HCT116 (cell line): Measurements from ENCODE around the gene KCTD10. TPM values are rescaled to one million over a fixed set of nuclear protein-coding genes. Genes with fewer than 3 reads are reported as not detected.

ENCODE experiments used
- ATAC-seq: fragments of 200-7000 bp; cut with Tn5 transposase; 2 replicates; pipeline ENCODE4 v1.9.1; 2020; ENCODE audit warnings: mild to moderate bottlenecking, moderate library complexity
- BruUV-seq: library from RNA; stranded (reverse); fragments of 400-500 nt; replicated peaks from 2 replicates; lab custom pipeline; 2021; lab: Mats Ljungman, UMichigan
- CTCF ChIA-PET: fragments of 300-600 bp; sonication (Branson Sonifier 250); formaldehyde crosslinking; loops from one replicate; lab custom pipeline; 2021; ENCODE audit warnings: antibody characterized with exemption; lab: Charles Lee
- POLR2A ChIA-PET: fragments of 300-600, 350-600 bp; sonication (Branson Sonifier 250); formaldehyde crosslinking; loops from one replicate; lab custom pipeline; 2021; ENCODE audit warnings: antibody characterized with exemption; lab: Charles Lee
- RAD21 ChIA-PET, 2 experiments: fragments of 300-600 bp; sonication (Branson Sonifier 250); formaldehyde crosslinking; loops; one replicate each; lab custom pipeline; 2023; ENCODE audit warnings: low total read pairs in 2 of 2; ENCODE audit not compliant: uncharacterized antibody in 2 of 2, unreplicated experiment in 2 of 2, low non-redundant PET in 1 of 2; lab: Charles Lee
- DNase-seq: peaks from one replicate; pipeline ENCODE4 v3.0.0-alpha.2; 2010; ENCODE audit warnings: low read depth, low spot score
- H2AFZ ChIP-seq: fragments of 200-600 bp; shearing (Covaris generic), sonication (generic); 2 replicates; pipeline ENCODE4 v1.6.1; 2017; ENCODE audit warnings: low read depth, mixed run types, mixed read lengths, antibody characterized with exemption, low read length; ENCODE audit not compliant: poor library complexity, severe bottlenecking
- H3K27ac ChIP-seq: 2 replicates; pipeline ENCODE4 v1.5.1; 2012; ENCODE audit warnings: low read depth, low read length
- H3K27me3 ChIP-seq: fragments of 200-600 bp; sonication (generic); 2 replicates; pipeline ENCODE4 v1.6.1; 2016; ENCODE audit warnings: mixed run types, low read length, mixed read lengths; ENCODE audit not compliant: insufficient read depth
- H3K36me3 ChIP-seq, 2 experiments: fragments of 200-500 bp in 1 of 2; fragments of 200-600 bp in 1 of 2; sonication (Bioruptor generic) in 1 of 2; sonication (generic) in 1 of 2; 2 replicates each; pipeline versions ENCODE4 v1.5.1 to v1.6.1; 2014 to 2016; ENCODE audit warnings: low read length in 2 of 2, inconsistent platforms in 1 of 2, mixed read lengths in 1 of 2, mixed run types in 1 of 2; ENCODE audit not compliant: insufficient read depth in 2 of 2, control insufficient read depth in 1 of 2
- H3K4me1 ChIP-seq, 2 experiments: fragments of 200-600 bp in 1 of 2; sonication (generic) in 1 of 2; 2 replicates each; pipeline versions ENCODE4 v1.5.1 to v1.6.1; 2012 to 2017; ENCODE audit warnings: low read length in 2 of 2, inconsistent platforms in 1 of 2, mild to moderate bottlenecking in 1 of 2, mixed read lengths in 1 of 2, mixed run types in 1 of 2, moderate library complexity in 1 of 2; ENCODE audit not compliant: insufficient read depth in 2 of 2, control insufficient read depth in 1 of 2
- H3K4me2 ChIP-seq: fragments of 200-600 bp; sonication (generic); 2 replicates; pipeline ENCODE4 v1.6.1; 2017; ENCODE audit warnings: mixed run types, low read length, mixed read lengths
- H3K4me3 ChIP-seq, 2 experiments: fragments of 200-600 bp in 1 of 2; sonication (generic) in 1 of 2; replicated peaks in 1 of 2; 2 replicates each; pipeline ENCODE4 v1.5.1; 2011 to 2016; ENCODE audit warnings: low read length in 2 of 2, control low read depth in 1 of 2, low read depth in 1 of 2, mild to moderate bottlenecking in 1 of 2, mixed read lengths in 1 of 2, mixed run types in 1 of 2
- H3K79me2 ChIP-seq: fragments of 200-600 bp; sonication (generic); 2 replicates; pipeline ENCODE4 v1.6.1; 2017; ENCODE audit warnings: mild to moderate bottlenecking, mixed run types, low read length, moderate library complexity, mixed read lengths; ENCODE audit not compliant: insufficient read depth
- H3K9ac ChIP-seq: fragments of 200-600 bp; sonication (generic); 2 replicates; pipeline ENCODE4 v1.6.1; 2016; ENCODE audit warnings: low read length, mixed read lengths
- H3K9me2 ChIP-seq: fragments of 200-600 bp; sonication (generic), shearing (Covaris generic); 2 replicates; pipeline ENCODE4 v1.6.1; 2017; ENCODE audit warnings: mixed run types, mild to moderate bottlenecking, moderate library complexity; ENCODE audit not compliant: insufficient read depth
- H3K9me3 ChIP-seq, 2 experiments: fragments of 200-500 bp in 1 of 2; fragments of 200-600 bp in 1 of 2; sonication (Bioruptor generic) in 1 of 2; sonication (generic) in 1 of 2; 2 replicates each; pipeline ENCODE4 v1.6.1; 2014 to 2017; ENCODE audit warnings: low read length in 2 of 2, mixed read lengths in 2 of 2, inconsistent platforms in 1 of 2, low read depth in 1 of 2, mild to moderate bottlenecking in 1 of 2, mixed run types in 1 of 2, moderate library complexity in 1 of 2; ENCODE audit not compliant: control insufficient read depth in 1 of 2, insufficient read depth in 1 of 2
- H4K20me1 ChIP-seq: fragments of 200-600 bp; sonication (generic), shearing (Covaris generic); 2 replicates; pipeline ENCODE4 v1.6.1; 2017; ENCODE audit warnings: mixed run types, mild to moderate bottlenecking, moderate library complexity; ENCODE audit not compliant: insufficient read depth
- ATF3 ChIP-seq: IDR thresholded peaks from 2 replicates; pipeline ENCODE4 v1.6.1; 2012
- CEBPB ChIP-seq: IDR thresholded peaks from 2 replicates; pipeline ENCODE4 v1.6.1; 2012; ENCODE audit warnings: low read depth
- EGR1 ChIP-seq: IDR thresholded peaks from 2 replicates; pipeline ENCODE4 v1.6.1; 2012; ENCODE audit warnings: low read depth
- EZH2 ChIP-seq: fragments of 200-600 bp; sonication (generic); IDR thresholded peaks from 2 replicates; pipeline ENCODE4 v1.6.1; 2017; ENCODE audit warnings: antibody characterized with exemption, mixed run types
- FOSL1 ChIP-seq: IDR thresholded peaks from 2 replicates; pipeline ENCODE4 v1.6.1; 2012; ENCODE audit warnings: low read depth
- JUND ChIP-seq: IDR thresholded peaks from 2 replicates; pipeline ENCODE4 v1.6.1; 2012
- POLR2AphosphoS5 ChIP-seq: IDR thresholded peaks from 2 replicates; pipeline ENCODE4 v1.6.1; 2011; ENCODE audit warnings: mild to moderate bottlenecking, low read depth, low read length, moderate library complexity
- SIN3A ChIP-seq: IDR thresholded peaks from 2 replicates; pipeline ENCODE4 v1.6.1; 2012; ENCODE audit warnings: low read depth
- SP1 ChIP-seq: IDR thresholded peaks from 2 replicates; pipeline ENCODE4 v1.6.1; 2012; ENCODE audit warnings: low read depth
- SRF ChIP-seq: IDR thresholded peaks from 2 replicates; pipeline ENCODE4 v1.6.1; 2012; ENCODE audit warnings: low read depth
- TCF7L2 ChIP-seq: IDR thresholded peaks from 2 replicates; pipeline ENCODE4 v1.7.0; 2011; ENCODE audit warnings: borderline replicate concordance, inconsistent platforms; ENCODE audit not compliant: insufficient read depth, insufficient read length; ENCODE audit errors: extremely low read depth
- ZFX ChIP-seq: fragments of 450-650 bp; IDR thresholded peaks from 2 replicates; pipeline ENCODE4 v1.6.1; 2017
- ZNF274 ChIP-seq: fragments of 200-500 bp; sonication (Bioruptor generic); IDR thresholded peaks from 2 replicates; pipeline ENCODE4 v1.6.1; 2014; ENCODE audit warnings: mild to moderate bottlenecking, low read depth, low read length, inconsistent platforms
- intact Hi-C: fragments of 100-400 bp; cut with micrococcal nuclease; formaldehyde crosslinking; loops from 2 replicates; pipeline ENCODE4 v1.10.0; 2022
- total RNA-seq: library from RNA; stranded (reverse); gene quantifications from one replicate; pipeline ENCODE4 v1.2.1, GENCODE V29; 2021; ENCODE audit not compliant: unreplicated experiment

Gene KCTD10
- total RNA-seq, 1 experiment from 2014 or later, result 34.7 TPM

GRCh38 chr12:109496306-109496705 is 19.2 kb upstream of the KCTD10 start:
- CTCF ChIA-PET, result no interaction called here
- H3K9ac ChIP-seq, result no peak overlapping the region
- no peaks in the 10 kb centered on the region for H3K9me2 ChIP-seq
- peaks cover 0 to 21% of the 10 kb centered on the region in 2 experiments; a peak in 2 of 4 replicates for H3K36me3 ChIP-seq
- no TSS peak for BruUV-seq
- no peak overlapping the region for H2AFZ ChIP-seq
- no peaks in the 10 kb centered on the region for H4K20me1 ChIP-seq
- TF ChIP-seq ATF3, result no peak
- TF ChIP-seq FOSL1, result no peak
- no peak for TF ChIP-seq POLR2AphosphoS5
- TF ChIP-seq SRF, result no peak
- TF ChIP-seq CEBPB, result no peak
- TF ChIP-seq TCF7L2, result no peak
- no peak for TF ChIP-seq SIN3A
- no peak for TF ChIP-seq EGR1
- TF ChIP-seq ZNF274, result no peak
- no peak for TF ChIP-seq SP1
- no peak for TF ChIP-seq ZFX
- no peak for TF ChIP-seq EZH2
- TF ChIP-seq JUND, result no peak
- POLR2A ChIA-PET, result no interaction called here
- ATAC-seq (no peak), DNase-seq (no peak)
- no peak overlapping the region for H3K4me2 ChIP-seq
- RAD21 ChIA-PET, result no interaction called here
- no peak overlapping the region for H3K27ac ChIP-seq
- H3K4me3 ChIP-seq, result no peak overlapping the region
- H3K79me2 ChIP-seq, result no peaks in the 10 kb centered on the region
- H3K4me1 ChIP-seq, result no peaks in the 10 kb centered on the region
- no peaks in the 10 kb centered on the region for H3K9me3 ChIP-seq
- no peaks in the 10 kb centered on the region for H3K27me3 ChIP-seq
- intact Hi-C loops, result no loop called here

DNA sequence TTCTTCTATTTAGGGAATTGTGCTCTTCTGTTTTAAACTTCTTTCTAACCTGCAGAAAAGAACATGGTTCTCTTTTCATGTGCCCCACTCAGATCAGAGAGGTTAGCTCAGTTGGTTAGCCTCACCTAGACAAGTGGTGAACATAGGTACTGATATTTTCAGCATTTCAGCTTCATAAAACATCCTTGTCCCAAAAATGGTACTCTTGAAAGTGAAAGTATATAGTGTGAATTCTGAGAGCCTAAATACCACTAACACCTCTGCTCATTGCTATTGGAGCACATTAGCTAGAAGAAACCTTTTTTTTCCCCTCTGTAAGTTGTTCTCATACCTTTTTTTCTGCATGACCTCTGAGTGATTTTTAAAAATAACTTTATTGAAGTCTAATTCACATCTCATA is 17.9 kb upstream of the KCTD10 start:
- ATAC-seq (no peak), DNase-seq (no peak)
- ChIA-PET POLR2A (no interaction called here), CTCF (no interaction called here), RAD21 (no interaction called here)
- Histone ChIP-seq H3K79me2 (no peaks in the 10 kb centered on the region), H3K9ac (no peak overlapping the region), H3K9me2 (no peaks in the 10 kb centered on the region), H3K4me3 (no peak overlapping the region), H2AFZ (no peak overlapping the region), H3K9me3 (no peaks in the 10 kb centered on the region), H3K27me3 (no peaks in the 10 kb centered on the region), H3K4me2 (no peak overlapping the region), H3K4me1 (no peaks in the 10 kb centered on the region), H4K20me1 (no peaks in the 10 kb centered on the region), H3K36me3 (peaks cover 0 to 28% of the 10 kb centered on the region in 2 experiments; a peak in 2 of 4 replicates), H3K27ac (no peak overlapping the region)
- no TSS peak for BruUV-seq
- TF ChIP-seq ZFX, result no peak
- intact Hi-C loops, result no loop called here
